DMS79 (cell line): ENCODE measurements around the gene MED8.

Experiments
- DNase-seq: peaks from one replicate; lab custom pipeline; 2025; lab: John Stamatoyannopoulos, UW

Gene MED8

DNA sequence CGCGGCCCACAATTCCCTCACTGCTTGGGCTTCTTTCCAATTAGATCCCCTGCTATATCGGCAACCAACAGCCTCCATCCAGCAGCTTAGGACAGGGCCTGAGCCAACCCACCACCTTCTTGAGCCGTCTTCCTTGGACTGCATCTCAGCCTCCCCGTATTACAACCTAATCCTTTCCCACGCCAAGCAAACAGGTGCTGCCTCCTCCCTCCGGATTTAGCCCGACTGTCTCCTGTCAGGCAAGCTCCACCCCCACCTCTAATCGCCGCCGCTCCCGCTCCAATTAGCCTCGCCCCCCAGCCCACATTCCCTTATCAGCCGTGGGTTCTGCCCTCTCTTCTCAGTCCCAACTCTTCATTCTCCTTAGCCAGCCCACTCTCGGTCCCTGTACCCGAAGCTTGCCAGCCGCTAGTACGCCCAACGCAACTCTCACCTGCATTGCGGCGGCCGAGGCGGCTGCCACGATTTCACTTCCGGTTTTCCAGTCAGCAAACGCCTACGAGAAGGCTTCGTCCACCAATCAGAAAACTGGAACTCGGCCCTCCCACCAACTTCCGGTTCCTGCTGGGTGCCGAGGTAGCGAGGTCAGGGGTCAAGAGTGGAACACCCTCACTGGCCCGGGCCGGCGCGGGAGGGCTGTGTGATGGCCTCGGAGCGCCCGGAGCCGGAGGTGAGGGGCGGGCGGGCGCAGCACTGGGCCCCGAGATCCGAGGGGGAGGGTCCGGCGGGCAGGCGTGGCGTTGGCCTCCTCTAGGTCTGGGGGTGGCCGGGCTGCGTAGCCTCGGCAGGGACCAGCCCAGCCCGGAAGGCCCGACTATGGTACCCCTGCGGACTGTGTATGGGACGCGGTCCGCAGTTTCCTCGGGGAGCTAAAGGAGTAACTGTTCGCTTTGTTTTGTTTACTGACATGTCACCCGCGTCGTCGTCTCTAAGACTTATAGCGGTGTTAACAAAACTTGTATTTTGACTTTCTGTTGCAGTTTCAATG is at the start of gene MED8, which contains the start of gene SZT2:
MED8 (minus strand) TSS at position 475 of the 988 bp plus-strand sequence; CDS start at position 439, 36 bp downstream.
SZT2 (plus strand) TSS at position 574 of the 988 bp plus-strand sequence; CDS start at position 644, 70 bp downstream.
- DNase-seq = peak; percentile 92

DNA sequence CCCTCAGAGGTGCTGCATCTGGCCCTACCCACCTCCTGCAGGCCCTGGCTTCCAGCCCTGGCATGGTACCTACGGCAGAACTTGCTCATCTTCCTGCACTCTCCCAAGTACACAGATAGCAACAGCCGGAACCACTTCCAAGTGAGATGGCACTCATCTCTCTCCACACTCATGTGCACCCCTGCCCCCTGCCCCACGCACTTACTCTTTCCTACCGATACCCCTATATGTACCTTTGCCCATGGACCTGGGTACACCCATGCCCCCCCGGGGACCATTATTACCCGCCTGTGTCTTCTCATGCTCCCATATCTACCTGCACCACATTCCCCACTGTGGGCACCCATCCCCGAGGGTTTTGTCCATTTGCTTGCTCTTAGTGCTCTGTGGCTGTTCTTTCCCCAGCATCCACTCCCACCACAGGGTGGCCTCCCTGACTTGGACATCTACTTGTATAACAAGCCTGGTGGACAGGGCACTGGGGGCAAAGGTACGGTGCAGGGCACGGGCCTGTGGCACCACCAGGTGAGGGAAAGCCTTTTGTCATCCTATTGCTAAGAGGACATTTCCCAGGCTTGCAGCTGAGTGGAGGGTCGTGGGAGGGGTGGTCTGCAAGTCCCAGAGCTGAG is 49.5 kb upstream of the MED8 start:
- DNase-seq = no peak

GRCh38 chr1:43438576-43438952 is 49.0 kb upstream of the MED8 start:
- no peak for DNase-seq

GRCh38 chr1:43438006-43438405 is 48.4 kb upstream of the MED8 start:
- no peak for DNase-seq

DNA sequence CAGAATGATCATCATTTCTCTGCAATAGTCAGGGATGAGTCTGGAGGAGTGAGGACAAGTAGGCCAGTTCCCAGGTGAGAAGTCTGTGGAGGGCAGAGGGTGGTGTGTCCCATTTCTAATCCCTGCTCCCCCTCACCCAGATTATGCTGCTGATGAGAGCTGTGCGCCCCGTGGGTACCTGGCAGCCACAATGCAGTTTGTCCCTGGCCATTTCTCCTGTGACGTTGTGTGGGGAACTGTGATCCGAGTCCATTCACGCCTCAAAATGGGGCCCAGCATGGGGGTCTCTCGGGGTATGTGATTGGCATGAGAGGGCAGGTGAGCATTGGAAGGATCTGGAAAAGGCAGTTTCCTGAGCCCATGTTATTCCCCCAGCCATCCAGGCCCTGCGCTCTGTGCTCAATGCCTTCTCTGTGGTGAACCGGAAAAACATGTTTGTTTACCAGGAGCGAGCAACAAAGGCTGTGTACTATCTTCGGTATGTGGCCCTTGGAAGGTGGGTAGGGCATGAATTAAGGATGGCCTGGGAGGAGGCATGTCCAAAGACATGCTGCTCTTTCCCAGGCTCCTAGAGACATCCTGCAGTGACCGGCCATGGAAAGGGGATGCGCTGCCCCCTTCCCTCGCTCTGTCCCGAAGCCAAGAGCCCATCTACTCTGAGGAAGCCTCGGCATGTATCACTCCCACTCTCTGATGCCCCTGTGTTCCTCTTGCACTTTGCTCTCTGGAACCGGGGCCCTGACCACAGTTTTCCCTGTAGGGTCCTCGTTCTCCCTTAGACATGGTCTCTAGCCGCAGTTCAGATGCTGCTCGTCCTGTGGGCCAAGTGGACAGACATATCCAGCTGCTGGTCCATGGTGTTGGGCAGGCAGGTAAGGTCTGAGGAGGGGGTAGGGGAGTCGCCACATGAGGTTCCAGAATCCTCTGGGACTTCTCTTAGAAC is 47.7 kb upstream of the MED8 start:
- no peak for DNase-seq

GRCh38 chr1:43436371-43436770 is 46.8 kb upstream of the MED8 start:
- no peak for DNase-seq

GRCh38 chr1:43435146-43436145 is 45.8 kb upstream of the MED8 start:
- no peak for DNase-seq

DNA sequence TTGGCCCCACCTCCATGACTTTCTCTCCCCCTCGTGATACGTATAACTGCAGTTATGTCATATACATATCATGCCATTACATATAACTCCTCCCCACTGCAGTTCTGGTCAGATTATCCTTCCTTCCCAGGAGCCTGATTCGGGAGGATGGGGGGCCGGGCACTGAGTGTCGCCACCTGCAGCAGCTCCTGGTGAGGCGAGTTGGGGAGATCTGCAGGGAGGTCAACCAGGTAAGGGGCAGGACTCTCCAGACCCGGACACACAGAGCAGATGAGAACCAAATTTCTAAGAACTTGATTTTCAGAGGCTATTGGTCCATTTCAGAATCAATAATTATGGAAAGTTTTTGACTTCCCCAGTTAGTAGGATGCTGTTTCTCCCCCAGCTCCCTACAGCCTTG is 44.7 kb upstream of the MED8 start:
- no peak for DNase-seq

GRCh38 chr1:43432907-43433306 is 43.3 kb upstream of the MED8 start:
- no peak for DNase-seq

DNA sequence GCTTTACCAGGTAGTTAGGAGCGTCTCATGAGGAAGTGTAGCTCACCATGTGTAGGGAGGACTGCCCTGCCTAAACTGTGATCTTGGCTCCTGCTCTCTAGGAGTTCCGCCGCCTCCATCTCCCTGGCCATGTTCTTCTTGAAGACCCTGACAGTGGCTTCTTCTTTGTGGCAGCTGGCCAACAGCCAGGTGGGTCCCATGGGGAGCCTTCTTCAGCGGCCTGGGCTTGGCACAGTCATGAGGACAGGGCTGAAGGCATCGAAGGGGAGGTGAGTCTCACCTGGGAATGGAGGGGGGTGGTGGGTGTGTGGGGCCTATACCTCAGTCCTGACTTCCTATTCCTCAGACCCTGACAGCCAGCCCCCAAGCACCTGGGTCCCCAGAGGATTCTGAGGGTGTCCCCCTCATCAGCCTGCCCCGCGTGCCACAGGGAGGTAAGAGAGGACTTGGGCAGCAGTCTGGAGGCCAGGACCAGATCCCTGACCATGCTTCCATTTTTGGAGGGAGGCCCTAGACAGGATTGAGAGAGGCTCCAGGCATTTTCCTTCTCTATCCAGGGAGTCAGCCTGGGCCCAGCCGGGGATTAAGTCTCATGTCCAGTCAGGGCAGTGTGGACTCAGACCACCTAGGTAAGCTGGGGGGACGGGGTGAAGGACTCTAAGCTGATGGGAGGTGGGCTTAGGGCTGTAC is 42.7 kb upstream of the MED8 start:
- DNase-seq = no peak

DNA sequence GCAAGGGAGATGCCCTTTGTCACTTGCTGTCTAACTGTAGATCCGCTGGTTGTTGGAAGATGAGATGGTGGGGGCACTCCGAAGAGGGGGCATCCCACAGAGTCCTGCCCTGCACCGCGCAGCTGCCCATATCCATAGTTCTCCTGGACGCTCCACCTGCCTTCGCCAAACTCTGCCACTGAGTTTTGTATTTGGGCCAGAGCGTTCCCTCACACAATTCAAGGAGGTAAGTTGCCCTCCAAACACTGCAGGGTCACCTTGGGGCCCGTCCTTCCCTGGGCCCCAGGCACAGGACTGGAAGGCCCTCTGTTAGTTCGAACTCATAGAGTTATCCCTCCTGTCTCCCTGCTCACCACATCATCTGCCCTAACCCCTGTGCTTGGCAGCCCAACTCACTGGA is 42.1 kb upstream of the MED8 start:
- DNase-seq = no peak

DNA sequence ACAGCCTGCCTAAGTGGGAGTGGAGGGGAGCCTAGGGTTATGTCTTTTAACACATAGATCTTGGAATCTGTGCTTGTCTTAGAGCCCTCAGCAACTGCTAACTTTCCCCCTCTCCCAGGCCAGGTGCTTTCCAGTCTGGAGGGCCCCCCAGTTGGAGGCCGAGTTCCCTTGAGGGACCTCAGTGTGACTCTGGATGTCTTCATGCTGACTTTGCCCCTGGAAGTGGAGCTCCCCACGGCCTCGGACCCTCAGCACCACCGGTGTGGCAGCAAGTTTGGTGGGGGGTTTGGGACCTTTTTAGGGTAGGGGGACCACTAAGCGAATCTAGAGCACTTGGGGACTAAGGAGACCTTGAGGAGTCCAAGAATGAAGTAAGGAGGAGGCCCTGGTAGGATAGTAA is 41.2 kb upstream of the MED8 start:
- DNase-seq = no peak

- no peak for DNase-seq
Measured at GRCh38 chr1:43427941-43428340, 38.3 kb upstream of the MED8 start.

- DNase-seq = peak; percentile 94
Measured at GRCh38 chr1:43427524-43427923, 37.9 kb upstream of the MED8 start.

- DNase-seq = no peak
Measured at GRCh38 chr1:43426221-43426620, 36.6 kb upstream of the MED8 start.

- DNase-seq = no peak
Measured at GRCh38 chr1:43425045-43425444, 35.4 kb upstream of the MED8 start.

GRCh38 chr1:43423672-43424550 is 34.3 kb upstream of the MED8 start:
- no peak for DNase-seq

GRCh38 chr1:43422995-43423671 is 33.5 kb upstream of the MED8 start:
- DNase-seq = no peak
